Measurements from ENCODE around the gene EFCC1.

- no peak for TF ChIP-seq CTCF (IDR thresholded peaks at IDR 0.05)
- no peak for TF ChIP-seq EP300 (IDR thresholded peaks at IDR 0.05)
- TF ChIP-seq POLR2A (IDR thresholded peaks at IDR 0.05), result no peak
Measured at GRCh38 chr3:128993461-128994172, 7.5 kb upstream of the EFCC1 start, which contains the start of gene CFAP92.
